Suprapubic skin (tissue), 4 donors: ENCODE results near the gene GTF2H4. TPM values are rescaled to one million over a fixed set of nuclear protein-coding genes. Genes with fewer than 3 reads are reported as not detected.

ENCODE experiments used
- DNase-seq, 2 donors: peaks; one replicate each; pipeline ENCODE4 v3.0.0-alpha.2; 2019; ENCODE audit warnings: low spot score in 2 of 2
- H3K27ac ChIP-seq: fragments of 200-600 bp; sonication (generic); one replicate; pipeline ENCODE4 v1.5.1; 2019
- H3K27me3 ChIP-seq: fragments of 200-600 bp; sonication (generic); one replicate; pipeline ENCODE4 v1.5.1; 2019
- H3K36me3 ChIP-seq: fragments of 200-600 bp; sonication (generic); one replicate; pipeline ENCODE4 v1.5.1; 2019
- H3K4me1 ChIP-seq: fragments of 200-600 bp; sonication (generic); one replicate; pipeline ENCODE4 v1.5.1; 2019
- H3K4me3 ChIP-seq: fragments of 200-600 bp; sonication (generic); one replicate; pipeline ENCODE4 v1.5.1; 2019; ENCODE audit warnings: mild to moderate bottlenecking
- H3K9me3 ChIP-seq: fragments of 200-600 bp; sonication (generic); one replicate; pipeline ENCODE4 v1.5.1; 2019
- CTCF ChIP-seq, 2 donors: fragments of 200-600 bp in 1 of 2; fragments of 450-650 bp in 1 of 2; sonication (generic) in 1 of 2; IDR thresholded peaks; one replicate each; pipeline ENCODE4 v1.5.1; 2016 to 2019; ENCODE audit warnings: antibody characterized with exemption in 2 of 2, mild to moderate bottlenecking in 1 of 2, moderate library complexity in 1 of 2
- EP300 ChIP-seq: sonication (generic); formaldehyde crosslinking; IDR thresholded peaks from one replicate; pipeline ENCODE4 v1.6.1; 2017; ENCODE audit warnings: antibody characterized with exemption
- POLR2A ChIP-seq, 2 donors: fragments of 450-650 bp; IDR thresholded peaks; one replicate each; pipeline ENCODE4 v1.6.1; 2017; ENCODE audit warnings: antibody characterized with exemption in 2 of 2, mild to moderate bottlenecking in 2 of 2, moderate library complexity in 2 of 2
- POLR2AphosphoS5 ChIP-seq, 3 donors: sonication (generic); formaldehyde crosslinking; IDR thresholded peaks; one replicate each; pipeline ENCODE4 v1.6.1; 2017; ENCODE audit warnings: antibody characterized with exemption in 3 of 3
- WGBS: methylation state at CpG from one replicate; pipeline ENCODE4 v1.1.5; 2018; 5-methylcytosine and 5-hydroxymethylcytosine counted together
- total RNA-seq, 4 donors: library from RNA; depleted of rRNA; stranded (reverse); fragments of >200 nt; gene quantifications; one replicate each; pipeline ENCODE4 v1.1.0, GENCODE V29; 2016

GTF2H4 gene
- total RNA-seq, 4 donors from 2014 or later = 10.5 to 33.5 (median 11.3) TPM

GRCh38 chr6:30895343-30895742 lies 12.7 kb upstream of the GTF2H4 start:
- no peaks in the 10 kb centered on the region for H3K27me3 ChIP-seq
- TF ChIP-seq POLR2A (IDR thresholded peaks at IDR 0.05) (no peak), EP300 (no peak), CTCF (IDR thresholded peaks at IDR 0.05) (no peak), POLR2AphosphoS5 (IDR thresholded peaks at IDR 0.05) (no peak)
- H3K9me3 ChIP-seq = no peaks in the 10 kb centered on the region
- WGBS = 75% methylated on average over 10 of the region's 10 CpGs
- H3K4me3 ChIP-seq = no peak overlapping the region
- H3K4me1 ChIP-seq = peaks cover 9% of the 10 kb centered on the region
- peaks cover 93% of the 10 kb centered on the region for H3K36me3 ChIP-seq
- no peak for DNase-seq
- H3K27ac ChIP-seq = no peak overlapping the region

GRCh38 chr6:30896541-30896940 lies 11.5 kb upstream of the GTF2H4 start:
- Histone ChIP-seq H3K27me3 (no peaks in the 10 kb centered on the region), H3K9me3 (no peaks in the 10 kb centered on the region), H3K36me3 (peaks cover 84% of the 10 kb centered on the region), H3K4me1 (no peaks in the 10 kb centered on the region), H3K27ac (no peak overlapping the region), H3K4me3 (no peak overlapping the region)
- DNase-seq = no peak
- TF ChIP-seq POLR2A (IDR thresholded peaks at IDR 0.05) = no peak
- no peak for TF ChIP-seq EP300
- TF ChIP-seq POLR2AphosphoS5 (IDR thresholded peaks at IDR 0.05) = no peak
- TF ChIP-seq CTCF (IDR thresholded peaks at IDR 0.05) = no peak
- WGBS = 81% methylated on average over 9 of the region's 13 CpGs

DNA sequence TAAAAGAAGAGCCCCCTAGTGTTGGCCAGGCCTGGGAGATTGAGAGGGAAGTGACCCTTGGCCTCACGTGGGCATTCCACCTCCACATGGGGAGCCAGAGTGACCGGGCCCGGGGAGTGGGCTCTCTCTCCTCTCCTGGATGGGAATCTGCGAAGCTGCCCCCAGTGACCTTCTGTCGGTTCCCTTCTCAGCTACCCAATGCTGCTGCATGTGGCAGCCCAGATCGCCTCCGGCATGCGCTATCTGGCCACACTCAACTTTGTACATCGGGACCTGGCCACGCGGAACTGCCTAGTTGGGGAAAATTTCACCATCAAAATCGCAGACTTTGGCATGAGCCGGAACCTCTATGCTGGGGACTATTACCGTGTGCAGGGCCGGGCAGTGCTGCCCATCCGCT lies 10.1 kb upstream of the GTF2H4 start:
- 80% methylated on average over 9 of the region's 16 CpGs for WGBS

DNA sequence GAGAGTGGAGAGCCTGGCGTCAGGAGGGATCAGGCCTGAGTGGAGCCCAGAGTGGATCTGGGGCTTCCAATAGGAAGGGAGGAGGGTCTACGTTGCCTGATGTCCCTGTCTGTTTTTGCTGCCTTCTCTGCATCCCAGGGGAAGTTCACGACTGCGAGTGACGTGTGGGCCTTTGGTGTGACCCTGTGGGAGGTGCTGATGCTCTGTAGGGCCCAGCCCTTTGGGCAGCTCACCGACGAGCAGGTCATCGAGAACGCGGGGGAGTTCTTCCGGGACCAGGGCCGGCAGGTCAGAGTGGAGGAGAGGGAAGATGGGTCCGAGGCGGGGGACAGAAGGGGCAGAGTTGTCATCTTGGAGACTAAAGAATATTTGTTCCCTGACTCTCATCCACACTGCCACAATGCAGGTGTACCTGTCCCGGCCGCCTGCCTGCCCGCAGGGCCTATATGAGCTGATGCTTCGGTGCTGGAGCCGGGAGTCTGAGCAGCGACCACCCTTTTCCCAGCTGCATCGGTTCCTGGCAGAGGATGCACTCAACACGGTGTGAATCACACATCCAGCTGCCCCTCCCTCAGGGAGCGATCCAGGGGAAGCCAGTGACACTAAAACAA lies 9.2 kb upstream of the GTF2H4 start:
- DNase-seq = no peak
- WGBS = 79% methylated on average over 15 of the region's 23 CpGs

More for the DNA sequence above, 10.1 kb upstream of the GTF2H4 start:
- TF ChIP-seq POLR2AphosphoS5 (IDR thresholded peaks at IDR 0.05) (no peak), POLR2A (IDR thresholded peaks at IDR 0.05) (no peak), CTCF (IDR thresholded peaks at IDR 0.05) (no peak), EP300 (no peak)
- H3K9me3 ChIP-seq = no peaks in the 10 kb centered on the region
- no peak overlapping the region for H3K4me3 ChIP-seq
- H3K4me1 ChIP-seq = no peaks in the 10 kb centered on the region
- DNase-seq = no peak
- no peak overlapping the region for H3K27ac ChIP-seq
- H3K27me3 ChIP-seq = no peaks in the 10 kb centered on the region
- H3K36me3 ChIP-seq = peaks cover 70% of the 10 kb centered on the region

More for the DNA sequence above, 9.2 kb upstream of the GTF2H4 start:
- TF ChIP-seq POLR2AphosphoS5 (IDR thresholded peaks at IDR 0.05) = no peak
- TF ChIP-seq CTCF (IDR thresholded peaks at IDR 0.05) = no peak
- TF ChIP-seq POLR2A (IDR thresholded peaks at IDR 0.05) = no peak
- no peak for TF ChIP-seq EP300
- Histone ChIP-seq H3K36me3 (peaks cover 61% of the 10 kb centered on the region), H3K4me3 (no peak overlapping the region), H3K27ac (no peak overlapping the region), H3K9me3 (no peaks in the 10 kb centered on the region), H3K27me3 (no peaks in the 10 kb centered on the region), H3K4me1 (no peaks in the 10 kb centered on the region)
